H1 (cell line): ENCODE results near the gene LRP1-AS. TPM values are rescaled to one million over a fixed set of nuclear protein-coding genes. Genes with fewer than 3 reads are reported as not detected.

Source experiments
- CTCF ChIA-PET: fragments of 300-600 bp; sonication (Branson Sonifier 250); formaldehyde crosslinking; loops from one replicate; lab custom pipeline; 2021; ENCODE audit not compliant: partially characterized antibody; lab: Charles Lee
- POLR2A ChIA-PET: fragments of 300-600 bp; sonication (Branson Sonifier 250); formaldehyde crosslinking; loops from one replicate; lab custom pipeline; 2021; ENCODE audit warnings: inconsistent platforms; ENCODE audit not compliant: partially characterized antibody; lab: Charles Lee
- DNase-seq, 2 experiments: peaks; one replicate each; pipeline versions ENCODE4 v3.0.0 to v3.0.0-alpha.2; 2010 to 2022; ENCODE audit warnings: low spot score in 2 of 2, low read depth in 1 of 2, mixed read lengths in 1 of 2
- FAIRE-seq: peaks from 2 replicates; lab custom pipeline; 2011; peaks lifted over from hg19 to GRCh38; lab: Jason Lieb, UNC
- H2AFZ ChIP-seq: 2 replicates; pipeline ENCODE4 v1.8.1; 2012; ENCODE audit warnings: low read length, inconsistent platforms
- H2AK5ac ChIP-seq: 2 replicates; pipeline ENCODE4 v1.6.1; 2013; ENCODE audit warnings: low read depth, low read length
- H2BK120ac ChIP-seq: replicated peaks from 2 replicates; pipeline ENCODE3; 2013; ENCODE audit warnings: low read depth, low read length, inconsistent platforms
- H2BK12ac ChIP-seq: 2 replicates; pipeline ENCODE4 v1.6.1; 2013; ENCODE audit warnings: low read depth, low read length
- H2BK15ac ChIP-seq: 2 replicates; pipeline ENCODE4 v1.6.1; 2013; ENCODE audit warnings: low read length
- H2BK20ac ChIP-seq: 2 replicates; pipeline ENCODE4 v1.6.1; 2013; ENCODE audit warnings: low read length
- H2BK5ac ChIP-seq: 2 replicates; pipeline ENCODE4 v1.6.1; 2013; ENCODE audit warnings: low read depth, low read length
- H3K14ac ChIP-seq: 2 replicates; pipeline ENCODE4 v1.6.1; 2013; ENCODE audit warnings: inconsistent platforms; ENCODE audit not compliant: insufficient read length
- H3K18ac ChIP-seq: 2 replicates; pipeline ENCODE4 v1.6.1; 2013; ENCODE audit warnings: low read length; ENCODE audit errors: extremely low read depth
- H3K23ac ChIP-seq: 2 replicates; pipeline ENCODE4 v1.6.1; 2013; ENCODE audit warnings: inconsistent platforms; ENCODE audit not compliant: insufficient read length
- H3K23me2 ChIP-seq: 2 replicates; pipeline ENCODE4 v1.6.1; 2013; ENCODE audit warnings: low read depth, low read length
- H3K27ac ChIP-seq: 2 replicates; pipeline ENCODE4 v1.6.1; 2011; ENCODE audit warnings: low read depth, low read length, inconsistent platforms
- H3K27me3 ChIP-seq, 4 experiments: replicated peaks in 1 of 4; 1 replicate in 1 of 4; 2 replicates in 3 of 4; pipeline versions ENCODE4 v1.6.1 to v1.8.1; 2011 to 2013; ENCODE audit warnings: low read length in 3 of 4, mild to moderate bottlenecking in 3 of 4, inconsistent platforms in 2 of 4, mixed read lengths in 2 of 4, moderate library complexity in 1 of 4; ENCODE audit not compliant: control insufficient read depth in 3 of 4, insufficient read depth in 3 of 4; ENCODE audit errors: extremely low read depth in 1 of 4
- H3K36me3 ChIP-seq, 4 experiments: 2 replicates each; pipeline versions ENCODE4 v1.6.1 to v1.8.1; 2011 to 2013; ENCODE audit warnings: mild to moderate bottlenecking in 4 of 4, low read length in 3 of 4, moderate library complexity in 2 of 4, control low read depth in 1 of 4, inconsistent platforms in 1 of 4; ENCODE audit not compliant: insufficient read depth in 4 of 4, control insufficient read depth in 2 of 4
- H3K4ac ChIP-seq: replicated peaks from 2 replicates; pipeline ENCODE3; 2013; ENCODE audit warnings: low read length, low read depth, mixed read lengths, inconsistent platforms; ENCODE audit not compliant: insufficient read length
- H3K4me1 ChIP-seq, 4 experiments: replicated peaks in 1 of 4; 1 replicate in 1 of 4; 2 replicates in 3 of 4; pipeline versions ENCODE4 v1.6.1 to v1.8.1; 2011 to 2013; ENCODE audit warnings: low read length in 3 of 4, inconsistent platforms in 2 of 4, mixed read lengths in 1 of 4; ENCODE audit not compliant: insufficient read depth in 4 of 4, control insufficient read depth in 3 of 4
- H3K4me2 ChIP-seq, 2 experiments: 2 replicates each; pipeline versions ENCODE4 v1.6.1 to v1.8.1; 2011 to 2013; ENCODE audit warnings: low read depth in 2 of 2, low read length in 2 of 2, control low read depth in 1 of 2, inconsistent platforms in 1 of 2, mild to moderate bottlenecking in 1 of 2; ENCODE audit not compliant: insufficient read depth in 1 of 2
- H3K4me3 ChIP-seq, 4 experiments: fragments of 200-600, 300-600 bp in 1 of 4; sonication (generic), shearing (Covaris generic), sonication (Bioruptor Twin) in 1 of 4; 2 replicates each; pipeline versions ENCODE4 v1.5.1 to v1.8.1; 2011 to 2016; ENCODE audit warnings: low read length in 4 of 4, low read depth in 3 of 4, control low read depth in 2 of 4, inconsistent platforms in 2 of 4, mild to moderate bottlenecking in 2 of 4, mixed read lengths in 1 of 4, moderate library complexity in 1 of 4; ENCODE audit not compliant: insufficient read depth in 2 of 4; ENCODE audit errors: extremely low read depth in 1 of 4
- H3K56ac ChIP-seq: replicated peaks from 2 replicates; pipeline ENCODE3; 2013; ENCODE audit warnings: low read depth, mild to moderate bottlenecking, mixed read lengths, low read length, inconsistent platforms; ENCODE audit not compliant: insufficient read length
- H3K79me1 ChIP-seq: 2 replicates; pipeline ENCODE4 v1.6.1; 2013; ENCODE audit warnings: low read depth, low read length, control low read depth
- H3K79me2 ChIP-seq, 2 experiments: 2 replicates each; pipeline versions ENCODE4 v1.6.1 to v1.8.1; 2012 to 2013; ENCODE audit warnings: low read length in 2 of 2, mild to moderate bottlenecking in 2 of 2, inconsistent platforms in 1 of 2; ENCODE audit not compliant: insufficient read depth in 2 of 2, control insufficient read depth in 1 of 2
- H3K9ac ChIP-seq, 4 experiments: replicated peaks in 1 of 4; 1 replicate in 1 of 4; 2 replicates in 3 of 4; pipeline versions ENCODE4 v1.6.1 to v1.8.1; 2011 to 2013; ENCODE audit warnings: low read depth in 3 of 4, low read length in 3 of 4, control low read depth in 2 of 4, mild to moderate bottlenecking in 2 of 4, moderate library complexity in 2 of 4, inconsistent platforms in 1 of 4; ENCODE audit errors: extremely low read depth in 1 of 4
- H3K9me3 ChIP-seq, 2 experiments: 2 replicates each; pipeline versions ENCODE4 v1.6.1 to v1.8.1; 2012 to 2013; ENCODE audit warnings: mild to moderate bottlenecking in 2 of 2, moderate library complexity in 2 of 2, control low read depth in 1 of 2, inconsistent platforms in 1 of 2, low read depth in 1 of 2, low read length in 1 of 2, mixed read lengths in 1 of 2; ENCODE audit not compliant: insufficient read depth in 2 of 2
- H4K20me1 ChIP-seq, 2 experiments: replicated peaks in 1 of 2; 2 replicates each; pipeline versions ENCODE3 to v1.8.1; 2011 to 2013; ENCODE audit warnings: inconsistent platforms in 2 of 2, low read length in 2 of 2, mild to moderate bottlenecking in 1 of 2; ENCODE audit not compliant: insufficient read depth in 2 of 2, control insufficient read depth in 1 of 2
- H4K5ac ChIP-seq: 2 replicates; pipeline ENCODE4 v1.6.1; 2013; ENCODE audit warnings: low read length, low read depth, mixed read lengths, inconsistent platforms; ENCODE audit not compliant: insufficient read length
- H4K8ac ChIP-seq: 2 replicates; pipeline ENCODE4 v1.8.0; 2013; ENCODE audit warnings: mild to moderate bottlenecking, moderate library complexity, low read length, inconsistent platforms; ENCODE audit not compliant: insufficient read depth; ENCODE audit errors: extremely low read depth
- H4K91ac ChIP-seq: replicated peaks from 2 replicates; pipeline ENCODE3; 2013; ENCODE audit warnings: low read length, mixed read lengths, inconsistent platforms; ENCODE audit not compliant: insufficient read length
- EGR1 ChIP-seq: IDR thresholded peaks from 2 replicates; pipeline ENCODE4 v1.6.1; 2011; ENCODE audit warnings: low read depth, low read length, borderline replicate concordance
- POLR2AphosphoS5 ChIP-seq: IDR thresholded peaks from 2 replicates; pipeline ENCODE4 v1.6.1; 2011; ENCODE audit warnings: low read depth, low read length
- WGBS, 2 experiments: shearing (Covaris generic) in 1 of 2; methylation state at CpG; one replicate each; pipeline versions ENCODE4 v1.1.6 to v1.1.7; 2013 to 2015; ENCODE audit warnings: low lambda C conversion rate in 2 of 2, mixed read lengths in 2 of 2, inconsistent platforms in 1 of 2, low coverage in 1 of 2, missing lambda C conversion rate in 1 of 2; ENCODE audit not compliant: insufficient replicate concordance in 2 of 2, insufficient coverage in 1 of 2, insufficient read length in 1 of 2; ENCODE audit errors: extremely low coverage in 1 of 2, missing lambda C conversion rate in 1 of 2; 5-methylcytosine and 5-hydroxymethylcytosine counted together
- microRNA counts: library from miRNA; unstranded; fragments of <30 nt; microRNA quantifications from one replicate; lab custom pipeline; 2015
- microRNA-seq, 2 experiments: library from miRNA; unstranded; fragments of <30 nt; microRNA quantifications; one replicate each; pipeline versions ENCODE4 to v1.2.0, GENCODE V29; 2016 to 2020; ENCODE audit warnings: borderline microRNAs expressed in 2 of 2, borderline number of aligned reads in 2 of 2, borderline replicate concordance in 1 of 2
- polyA plus RNA-seq, 7 experiments: library from polyadenylated mRNA; depleted of rRNA in 3 of 7; stranded (reverse) in 5 of 7; unstranded in 2 of 7; fragments of >200 nt in 5 of 7; fragments of 200-250 nt in 2 of 7; gene quantifications; 1 replicate in 5 of 7; 2 replicates in 1 of 7; 4 replicates in 1 of 7; pipeline versions ENCODE4 v1.2.1 to v1.2.3, GENCODE V29; 2011 to 2013; ENCODE audit warnings: missing spikeins in 2 of 7, mixed read lengths in 2 of 7
- small RNA-seq: library from polyadenylated mRNA; stranded (forward); fragments of <200 nt; extraction: miRNeasy Mini kit (QIAGEN cat#:217004); gene quantifications from one replicate; pipeline ENCODE3, GENCODE V24; 2013; ENCODE audit not compliant: insufficient read depth
- total RNA-seq: library from RNA; stranded (reverse); fragmentation: NEBNext Ultra II Directional; extraction: Animal tissue kit (Norgen Biotek cat#: 25700); gene quantifications from 2 replicates; pipeline ENCODE4 v1.2.1, GENCODE V29; 2021

LRP1-AS gene
- total and polyA plus RNA-seq, 2 of the 8 experiments (the other 6 are each of a cell fraction or from before 2014, with no cell fraction given), result not detected

- Histone ChIP-seq H3K4me2 (no peak overlapping the region), H4K5ac (no peak overlapping the region), H3K79me2 (peaks cover 0 to 9% of the 10 kb centered on the region in 2 experiments; a peak in 1 of 4 replicates), H3K4me1 (peaks cover 0 to 24% (median 19%) of the 10 kb centered on the region in 4 experiments; a peak in 6 of 7 replicates), H2AK5ac (no peak overlapping the region), H4K8ac (no peak overlapping the region), H3K23ac (no peak overlapping the region), H3K56ac (no peak overlapping the region), H3K36me3 (peaks cover 9 to 32% (median 18%) of the 10 kb centered on the region in 4 experiments), H3K9me3 (no peaks in the 10 kb centered on the region), H2BK20ac (no peak overlapping the region), H3K9ac (no peak overlapping the region; a peak in 1 of 7 replicates), H3K27me3 (no peaks in the 10 kb centered on the region), H2BK120ac (no peak overlapping the region), H4K91ac (no peak overlapping the region), H2BK12ac (no peak overlapping the region), H4K20me1 (peaks cover 4 to 8% of the 10 kb centered on the region in 2 experiments), H2BK15ac (no peak overlapping the region), H3K14ac (no peak overlapping the region)
- CTCF ChIA-PET, result interaction anchor here (0.8 to 14.0 kb wide), 8 partner anchors 11 to 94 kb away, joined by 3 to 325 read pairs (median 5); partner anchors contain the start of gene STAT6
- FAIRE-seq, result no peak
- POLR2A ChIA-PET, result interaction anchor here (0.6 to 16.5 kb wide), 8 partner anchors 7 to 413 kb away, joined by 3 to 352 read pairs (median 8); partner anchors contain the start of genes LRP1, NAB2, NEMP1 and SHMT2
- TF ChIP-seq POLR2AphosphoS5, result peak; percentile 22; the same call in 1 of the 2 replicates
- no peak for TF ChIP-seq EGR1
- TF ChIP-seq, all 59 proteins: peak for 1
- no peak overlapping the region for H2BK5ac ChIP-seq
- no peaks in the 10 kb centered on the region for H3K23me2 ChIP-seq
- DNase-seq, result no peak
- no peak overlapping the region for H3K4me3 ChIP-seq
- no peak overlapping the region for H3K18ac ChIP-seq
- WGBS, 2 experiments, result 92% methylated on average over 3 of the region's 3 CpGs; no CpG with 5 or more reads in 1 of the 2 experiments
- H3K27ac ChIP-seq, result no peak overlapping the region
- H2AFZ ChIP-seq, result no peak overlapping the region
- H3K4ac ChIP-seq, result no peak overlapping the region
- peaks cover 3% of the 10 kb centered on the region for H3K79me1 ChIP-seq
Measured at GRCh38 chr12:57095440-57095839, 52.0 kb downstream of the LRP1-AS start.

MicroRNAs within 50 kb of the gene (microRNA counts, 767-probe panel; counts per million panel counts)
- 879 counts per million, percentile 95 among the panel's probes with 10 or more counts for microRNA hsa-miR-1228-3p (lab: Ali Mortazavi, UCI)

Small RNAs within 50 kb of the gene (microRNA-seq; reads per million reads assigned to microRNA genes)
- 0.20 to 1.1 reads per million in 2 experiments for gene MIR1228

Small RNAs within 50 kb of the gene (small RNA-seq; reads per million reads assigned to genes)
- 5.0 reads per million, percentile 61 among the genes with 10 or more reads in this experiment for gene MIR1228

Other genes starting within 250 kb of the LRP1-AS start
- not detected in 2 replicates for gene SDR9C7, start 213.2 kb downstream of the LRP1-AS start, total RNA-seq
- 0.11 TPM in 1 of 2 replicates, not detected in the other for gene SDR9C7, start 213.2 kb downstream of the LRP1-AS start, polyA plus RNA-seq (2011; rRNA removed)
- 0.30 and 0.46 TPM in 2 replicates for gene RDH16, start 190.0 kb downstream of the LRP1-AS start, total RNA-seq
- gene RDH16, start 190.0 kb downstream of the LRP1-AS start, polyA plus RNA-seq (2011; rRNA removed), result 0.79 and 0.93 TPM in 2 replicates
- 24.5 and 25.0 TPM in 2 replicates for gene ZBTB39, start 141.1 kb downstream of the LRP1-AS start, total RNA-seq
- gene ZBTB39, start 141.1 kb downstream of the LRP1-AS start, polyA plus RNA-seq (2011; rRNA removed), result 19.3 and 21.0 TPM in 2 replicates
- gene TAC3, start 131.1 kb downstream of the LRP1-AS start, total RNA-seq, result 9.7 and 11.7 TPM in 2 replicates
- 36.0 and 45.3 TPM in 2 replicates for gene TAC3, start 131.1 kb downstream of the LRP1-AS start, polyA plus RNA-seq (2011; rRNA removed)
- 0.52 and 0.54 TPM in 2 replicates for gene MYO1A, start 97.5 kb downstream of the LRP1-AS start, total RNA-seq
- gene MYO1A, start 97.5 kb downstream of the LRP1-AS start, polyA plus RNA-seq (2011; rRNA removed), result 0.60 and 0.77 TPM in 2 replicates
- 41.6 and 43.2 TPM in 2 replicates for gene NEMP1, start 68.8 kb downstream of the LRP1-AS start, total RNA-seq
- gene NEMP1, start 68.8 kb downstream of the LRP1-AS start, polyA plus RNA-seq (2011; rRNA removed), result 21.3 and 30.1 TPM in 2 replicates
- gene NAB2, start 58.5 kb downstream of the LRP1-AS start, total RNA-seq, result 20.6 and 20.9 TPM in 2 replicates
- 23.5 and 30.8 TPM in 2 replicates for gene NAB2, start 58.5 kb downstream of the LRP1-AS start, polyA plus RNA-seq (2011; rRNA removed)
- 26.8 and 32.9 TPM in 2 replicates for gene STAT6, start 36.3 kb downstream of the LRP1-AS start, total RNA-seq
- gene STAT6, start 36.3 kb downstream of the LRP1-AS start, polyA plus RNA-seq (2011; rRNA removed), result 38.7 and 52.2 TPM in 2 replicates
- 92.5 and 99.1 TPM in 2 replicates for gene LRP1, start 19.1 kb downstream of the LRP1-AS start, total RNA-seq
- 35.3 and 59.0 TPM in 2 replicates for gene LRP1, start 19.1 kb downstream of the LRP1-AS start, polyA plus RNA-seq (2011; rRNA removed)
- 1.7 and 1.8 TPM in 2 replicates for gene NXPH4, start 69.2 kb upstream of the LRP1-AS start, total RNA-seq
- gene NXPH4, start 69.2 kb upstream of the LRP1-AS start, polyA plus RNA-seq (2011; rRNA removed), result 0.92 and 1.4 TPM in 2 replicates
- gene SHMT2, start 82.1 kb upstream of the LRP1-AS start, total RNA-seq, result 274 and 283 TPM in 2 replicates
- 520 and 847 TPM in 2 replicates for gene SHMT2, start 82.1 kb upstream of the LRP1-AS start, polyA plus RNA-seq (2011; rRNA removed)
- gene STAC3, start 103.6 kb upstream of the LRP1-AS start, total RNA-seq, result 1.3 and 1.9 TPM in 2 replicates
- gene STAC3, start 103.6 kb upstream of the LRP1-AS start, polyA plus RNA-seq (2011; rRNA removed), result 0.70 and 0.77 TPM in 2 replicates